Cerebellar cortex (tissue), 1 donor: Measurements from ENCODE around the gene LHX6.

Source experiments
- DNase-seq: peaks from one replicate; pipeline ENCODE4 v3.0.0-alpha.2; 2015; ENCODE audit warnings: low spot score

Gene LHX6

GRCh38 chr9:122190597-122191381, 38.0 kb downstream of the LHX6 start:
- no peak for DNase-seq

DNA sequence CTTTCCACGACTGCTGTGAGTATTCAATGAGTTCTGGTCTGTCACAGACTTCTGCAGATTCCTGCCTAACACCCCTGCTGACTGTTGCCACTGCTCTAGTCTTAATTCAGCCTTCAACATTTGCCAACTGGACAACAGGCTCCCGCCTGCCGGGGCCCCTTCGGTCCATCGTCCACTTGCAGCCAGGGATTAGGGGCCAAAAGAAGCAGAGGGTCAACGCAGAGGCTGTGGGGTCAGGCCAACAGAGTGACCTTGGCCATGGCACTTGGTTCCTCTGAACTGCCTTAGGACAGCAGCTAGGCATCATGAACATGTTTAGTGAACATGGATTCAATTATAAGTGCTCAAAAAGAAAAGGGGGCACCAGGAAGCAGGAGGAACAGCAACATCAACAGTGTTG, 40.4 kb downstream of the LHX6 start:
- DNase-seq = no peak

GRCh38 chr9:122186777-122187470, 41.8 kb downstream of the LHX6 start:
- no peak for DNase-seq

GRCh38 chr9:122186301-122186700, 42.5 kb downstream of the LHX6 start:
- peak; percentile 48 for DNase-seq

DNA sequence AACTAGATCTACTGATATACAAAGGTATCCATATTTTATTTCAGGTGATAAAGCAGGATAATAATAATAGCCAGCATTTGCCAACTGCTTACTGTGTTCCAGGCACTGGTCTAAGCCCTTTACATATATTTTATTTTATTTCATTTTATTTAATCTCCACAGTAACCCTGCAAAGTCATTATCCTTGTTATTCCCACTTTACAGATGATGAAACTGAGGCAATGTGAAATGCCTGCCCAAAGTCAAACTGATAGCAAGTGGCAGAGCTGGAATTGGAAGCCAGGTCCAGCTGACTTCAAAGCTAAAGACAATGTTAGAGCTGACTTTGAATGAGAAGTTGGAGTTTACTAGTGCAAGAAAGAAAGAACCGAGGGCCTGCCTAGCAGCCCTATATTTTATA, 44.2 kb downstream of the LHX6 start:
- no peak for DNase-seq

DNA sequence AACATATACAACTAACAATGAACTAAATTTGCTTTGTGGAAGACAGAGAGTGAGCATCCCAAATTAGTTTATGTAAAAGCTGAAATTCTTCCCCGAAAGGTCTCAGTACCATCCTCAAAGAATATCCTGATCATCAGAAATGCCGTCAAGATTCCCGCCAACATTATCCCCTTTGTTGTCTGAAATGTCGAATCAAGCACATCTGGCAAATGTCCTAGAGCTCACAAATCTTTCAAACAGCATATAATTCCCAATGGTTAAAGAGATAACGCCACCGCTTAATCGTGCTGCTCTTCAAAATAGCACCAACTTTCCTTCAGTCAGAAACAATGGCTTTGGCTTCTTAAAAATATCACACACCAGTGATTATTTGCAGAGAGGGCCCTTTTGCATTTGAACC, 45.3 kb downstream of the LHX6 start:
- DNase-seq = no peak

DNA sequence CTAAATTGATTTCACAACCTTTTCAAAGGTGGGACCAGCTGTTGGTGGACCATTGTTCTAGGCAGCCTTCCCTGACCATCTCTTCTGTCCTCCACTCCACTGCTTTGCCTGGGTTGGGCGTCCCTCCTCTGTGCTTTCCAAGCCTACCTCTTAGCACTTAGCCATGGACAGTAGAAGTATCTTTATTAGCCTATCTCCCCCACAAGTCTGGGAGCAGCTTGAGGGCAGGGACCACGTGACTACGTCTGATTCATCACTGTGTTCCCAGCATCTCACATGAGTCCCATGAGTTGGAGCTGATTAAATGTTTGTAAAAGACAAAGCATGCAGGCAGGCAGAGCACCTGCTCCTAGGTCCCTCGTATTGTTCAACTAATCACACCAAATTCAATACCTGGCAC, 48.1 kb downstream of the LHX6 start:
- no peak for DNase-seq

DNA sequence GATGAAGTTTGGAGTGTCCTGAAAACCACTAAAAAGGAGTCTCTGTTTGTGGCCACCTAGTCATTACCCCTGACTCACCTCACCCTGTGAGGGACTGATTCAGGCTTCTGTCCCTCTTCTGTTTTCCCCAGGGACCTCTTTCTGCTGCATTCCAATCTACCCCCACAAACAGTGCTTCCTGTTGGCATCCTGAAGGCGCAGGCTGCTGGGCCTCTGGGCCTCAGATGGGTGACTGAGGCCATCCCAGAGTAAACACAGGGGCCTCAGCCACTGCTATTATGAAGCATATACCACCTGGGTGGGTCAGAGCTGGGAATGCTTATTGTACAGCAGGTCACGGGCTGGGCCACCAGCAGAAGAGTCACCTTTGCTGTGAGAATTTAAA, 49.1 kb downstream of the LHX6 start:
- no peak for DNase-seq

GRCh38 chr9:122179054-122179689, 49.6 kb downstream of the LHX6 start:
- no peak for DNase-seq

DNA sequence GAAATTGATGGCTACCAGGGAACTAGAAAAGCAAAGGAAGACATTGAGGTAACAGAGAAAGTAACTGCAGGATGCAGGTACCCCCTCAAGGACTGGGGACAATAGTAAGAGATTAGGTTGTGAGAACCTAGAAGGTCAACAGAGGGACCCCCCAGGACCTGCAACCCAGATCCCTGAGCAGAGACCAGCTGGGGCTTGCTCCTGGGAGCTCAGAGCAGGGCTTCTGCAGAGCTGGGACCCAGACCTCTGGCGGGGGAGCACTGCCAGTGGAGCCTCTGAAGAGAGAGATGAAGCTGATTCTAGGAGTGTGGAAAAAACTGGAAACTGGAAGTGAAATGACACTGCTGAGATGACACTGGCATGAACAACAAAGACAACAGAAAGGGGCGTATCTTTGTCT, 51.8 kb downstream of the LHX6 start:
- DNase-seq = no peak

- no peak for DNase-seq
Observed at GRCh38 chr9:122173670-122174069, 55.1 kb downstream of the LHX6 start.

DNA sequence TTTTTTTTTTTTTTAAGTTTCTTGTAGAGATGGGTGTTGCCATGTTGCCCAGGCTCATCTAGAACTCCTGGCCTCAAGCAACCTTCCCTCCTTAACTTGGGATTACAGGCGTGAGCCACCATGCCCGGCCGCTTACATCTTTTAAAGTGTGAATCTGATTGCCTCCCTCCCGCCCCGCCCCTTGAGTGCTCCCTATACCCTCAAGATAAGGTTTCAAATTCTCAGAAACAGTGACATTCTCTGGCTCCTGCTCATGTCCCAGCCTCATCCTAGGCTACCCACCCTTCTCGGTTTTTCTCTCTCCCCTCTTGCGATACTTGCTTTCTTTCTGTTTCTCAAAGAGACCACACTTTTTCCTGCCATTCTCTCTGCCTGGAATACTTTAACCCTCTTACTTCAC, 56.6 kb downstream of the LHX6 start:
- DNase-seq = no peak

DNA sequence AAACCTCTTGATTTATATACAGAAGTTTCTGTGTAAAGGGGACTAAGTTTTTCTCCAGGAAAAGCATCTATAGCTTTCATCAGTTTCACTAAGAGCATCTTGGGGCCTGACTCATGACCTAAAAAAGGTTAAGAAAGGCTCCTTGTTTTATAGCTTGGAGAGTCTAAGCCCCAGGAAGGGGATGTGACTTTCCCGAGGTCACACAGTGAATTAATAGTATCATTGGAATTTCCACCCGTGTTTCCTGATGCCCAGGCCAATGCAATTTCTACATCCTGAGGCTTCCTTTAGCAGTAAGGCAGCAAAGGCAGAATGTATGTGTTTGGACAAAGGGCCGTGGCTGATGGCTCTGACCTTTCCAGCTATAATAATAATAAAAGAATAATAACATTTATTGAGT, 60.4 kb downstream of the LHX6 start:
- DNase-seq = no peak

DNA sequence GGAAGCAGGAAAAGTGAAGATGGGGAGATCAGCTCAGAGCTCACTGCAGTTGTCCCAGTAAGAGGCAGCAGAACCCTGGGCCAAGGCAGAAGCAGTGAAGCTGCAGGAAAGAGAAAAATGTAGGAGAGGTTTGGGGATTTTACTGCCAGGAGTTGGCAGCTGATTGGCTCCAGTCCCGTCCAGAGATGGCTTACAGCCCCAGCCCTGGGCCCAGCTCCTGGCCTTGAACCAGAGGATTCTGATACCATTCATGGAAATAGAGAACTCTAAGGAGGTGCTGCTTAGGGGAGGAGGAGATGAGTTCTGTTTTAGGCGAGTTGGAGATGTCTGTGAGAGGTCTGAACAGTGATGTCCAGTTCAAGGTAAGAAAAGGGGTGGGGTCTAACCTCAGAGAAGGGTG, 64.5 kb downstream of the LHX6 start:
- no peak for DNase-seq

- DNase-seq = no peak
Observed at GRCh38 chr9:122162415-122162814, 66.3 kb downstream of the LHX6 start.

DNA sequence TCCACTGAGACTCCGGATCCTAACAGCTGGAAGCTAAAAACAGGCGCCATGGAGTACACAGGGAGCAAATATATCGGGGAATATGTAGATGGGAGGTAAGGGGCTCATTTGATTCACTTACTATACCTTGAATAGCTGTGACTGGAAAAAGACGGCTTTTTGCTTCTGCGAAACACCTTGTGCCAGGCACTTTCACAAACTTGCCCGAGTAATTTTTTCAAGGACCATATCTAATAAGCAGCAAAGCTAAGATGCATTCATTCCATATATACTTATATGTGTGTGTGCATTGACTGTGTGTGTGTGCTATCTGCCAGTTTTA, 68.9 kb downstream of the LHX6 start:
- DNase-seq = no peak

GRCh38 chr9:122159026-122159924, 69.5 kb downstream of the LHX6 start, which contains the start of the genes MORN5 and NDUFA8:
TSS of gene MORN5 (plus strand) at chr9:122159908. CDS start at chr9:122159973, 65 bp downstream.
TSS of gene NDUFA8 (minus strand) at chr9:122159779. CDS start at chr9:122159677, 102 bp downstream.
- peak; percentile 95 for DNase-seq

DNA sequence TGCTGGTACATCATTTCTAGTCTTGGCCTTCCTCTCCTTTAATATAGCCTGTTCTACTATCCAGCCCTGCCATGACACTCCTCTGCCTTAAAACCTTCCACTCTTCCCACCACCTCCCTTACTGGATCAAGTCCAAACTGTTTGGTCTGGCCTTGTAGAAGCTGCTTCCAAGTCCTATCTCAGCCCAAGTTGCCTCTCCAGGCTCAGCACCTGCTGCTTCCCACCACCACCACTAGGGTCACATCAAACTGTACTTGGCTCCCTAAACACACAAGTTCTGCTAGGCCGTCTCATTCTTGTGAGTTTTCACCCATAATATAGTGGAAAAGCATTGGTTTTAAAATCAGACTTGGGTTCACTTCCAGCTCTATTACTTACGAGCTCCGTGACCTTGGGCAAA, 70.6 kb downstream of the LHX6 start:
- peak; percentile 58 for DNase-seq

GRCh38 chr9:122155796-122156195, 73.0 kb downstream of the LHX6 start:
- DNase-seq = no peak
